Astrocyte (in vitro differentiated cells and primary cell): ENCODE data around the gene FYN. TPM values are rescaled to one million over a fixed set of nuclear protein-coding genes. Genes with fewer than 3 reads are reported as not detected.

ENCODE experiments used
- DNase-seq: peaks from one replicate; pipeline ENCODE4 v3.0.0-alpha.2; 2010; ENCODE audit warnings: low read depth
- FAIRE-seq: peaks from 2 replicates; lab custom pipeline; 2011; peaks lifted over from hg19 to GRCh38; lab: Jason Lieb, UNC
- H2AFZ ChIP-seq: 2 replicates; pipeline ENCODE4 v1.6.0; 2012; ENCODE audit warnings: low read depth, low read length, inconsistent platforms
- H3K27ac ChIP-seq: 2 replicates; pipeline ENCODE4 v1.5.1; 2011; ENCODE audit warnings: low read depth, low read length, inconsistent platforms
- H3K27me3 ChIP-seq: 2 replicates; pipeline ENCODE4 v1.6.0; 2011; ENCODE audit warnings: low read length, inconsistent platforms; ENCODE audit not compliant: insufficient read depth
- H3K36me3 ChIP-seq: 2 replicates; pipeline ENCODE4 v1.5.1; 2011; ENCODE audit warnings: low read length, inconsistent platforms; ENCODE audit not compliant: insufficient read depth
- H3K4me1 ChIP-seq: 2 replicates; pipeline ENCODE4 v1.5.1; 2011; ENCODE audit warnings: low read length, inconsistent platforms; ENCODE audit not compliant: insufficient read depth
- H3K4me2 ChIP-seq: 2 replicates; pipeline ENCODE4 v1.6.0; 2012; ENCODE audit warnings: low read length, inconsistent platforms
- H3K4me3 ChIP-seq: 2 replicates; pipeline ENCODE4 v1.5.1; 2011; ENCODE audit warnings: low read depth, mild to moderate bottlenecking, low read length, inconsistent platforms; ENCODE audit not compliant: insufficient read depth
- H3K79me2 ChIP-seq: 2 replicates; pipeline ENCODE4 v1.6.0; 2012; ENCODE audit warnings: mild to moderate bottlenecking, low read length, inconsistent platforms; ENCODE audit not compliant: insufficient read depth
- H3K9ac ChIP-seq: 2 replicates; pipeline ENCODE4 v1.6.0; 2012; ENCODE audit warnings: mild to moderate bottlenecking, low read length, inconsistent platforms
- H3K9me3 ChIP-seq: 2 replicates; pipeline ENCODE4 v1.5.1; 2012; ENCODE audit warnings: low read depth, mild to moderate bottlenecking, low read length, inconsistent platforms; ENCODE audit not compliant: insufficient read depth
- H4K20me1 ChIP-seq: 2 replicates; pipeline ENCODE4 v1.6.0; 2012; ENCODE audit warnings: low read length, inconsistent platforms; ENCODE audit not compliant: insufficient read depth
- H3K27ac Mint-ChIP-seq: one replicate; pipeline ENCODE4 v1.8.0; 2021; ENCODE audit warnings: mild to moderate bottlenecking, mixed read lengths; ENCODE audit not compliant: unreplicated experiment
- H3K27me3 Mint-ChIP-seq: one replicate; pipeline ENCODE4 v1.8.0; 2021; ENCODE audit warnings: low read depth, mixed read lengths; ENCODE audit not compliant: unreplicated experiment
- H3K36me3 Mint-ChIP-seq: one replicate; pipeline ENCODE4 v1.8.0; 2021; ENCODE audit warnings: low read depth, mixed read lengths; ENCODE audit not compliant: unreplicated experiment
- H3K4me1 Mint-ChIP-seq: one replicate; pipeline ENCODE4 v1.8.0; 2021; ENCODE audit warnings: low read depth, mixed read lengths; ENCODE audit not compliant: unreplicated experiment
- H3K4me3 Mint-ChIP-seq: one replicate; pipeline ENCODE4 v1.8.0; 2021; ENCODE audit warnings: mild to moderate bottlenecking, moderate library complexity, mixed read lengths; ENCODE audit not compliant: unreplicated experiment
- H3K9me3 Mint-ChIP-seq: one replicate; pipeline ENCODE4 v1.8.0; 2021; ENCODE audit warnings: mild to moderate bottlenecking, mixed read lengths; ENCODE audit not compliant: unreplicated experiment
- EZH2 ChIP-seq: IDR thresholded peaks from 2 replicates; pipeline ENCODE4 v1.6.1; 2012; ENCODE audit warnings: mild to moderate bottlenecking, low read length, inconsistent platforms; ENCODE audit not compliant: insufficient read depth
- total RNA-seq: library from RNA; stranded (reverse); gene quantifications from 2 replicates; pipeline ENCODE4 v1.2.1, GENCODE V29; 2021
- TF ChIP-seq, protein P1 (sequence below): IDR thresholded peaks from 2 replicates; pipeline ENCODE4 v1.5.1; 2011; ENCODE audit warnings: low read depth, mild to moderate bottlenecking, inconsistent platforms, low read length, moderate library complexity; ENCODE audit not compliant: insufficient read depth

Gene FYN
- total RNA-seq, 1 donor from 2014 or later = 167 TPM

GRCh38 chr6:111850295-111850937, 22.8 kb downstream of the FYN start:
- H3K36me3 Mint-ChIP-seq = peaks cover 5% of the 10 kb centered on the region
- Histone ChIP-seq H4K20me1 (peaks cover 79% of the 10 kb centered on the region), H2AFZ (no peak overlapping the region), H3K27ac (no peak overlapping the region), H3K79me2 (peaks cover 100% of the 10 kb centered on the region), H3K27me3 (no peaks in the 10 kb centered on the region), H3K36me3 (no peaks in the 10 kb centered on the region), H3K4me1 (peaks cover 5% of the 10 kb centered on the region), H3K4me3 (no peak overlapping the region), H3K4me2 (no peak overlapping the region), H3K9me3 (no peaks in the 10 kb centered on the region), H3K9ac (no peak overlapping the region)
- no peak overlapping the region for H3K27ac Mint-ChIP-seq
- no peaks in the 10 kb centered on the region for H3K27me3 Mint-ChIP-seq
- DNase-seq (no peak), FAIRE-seq (no peak)
- no peak overlapping the region for H3K4me3 Mint-ChIP-seq
- H3K9me3 Mint-ChIP-seq = no peaks in the 10 kb centered on the region
- TF ChIP-seq, protein P1, sequence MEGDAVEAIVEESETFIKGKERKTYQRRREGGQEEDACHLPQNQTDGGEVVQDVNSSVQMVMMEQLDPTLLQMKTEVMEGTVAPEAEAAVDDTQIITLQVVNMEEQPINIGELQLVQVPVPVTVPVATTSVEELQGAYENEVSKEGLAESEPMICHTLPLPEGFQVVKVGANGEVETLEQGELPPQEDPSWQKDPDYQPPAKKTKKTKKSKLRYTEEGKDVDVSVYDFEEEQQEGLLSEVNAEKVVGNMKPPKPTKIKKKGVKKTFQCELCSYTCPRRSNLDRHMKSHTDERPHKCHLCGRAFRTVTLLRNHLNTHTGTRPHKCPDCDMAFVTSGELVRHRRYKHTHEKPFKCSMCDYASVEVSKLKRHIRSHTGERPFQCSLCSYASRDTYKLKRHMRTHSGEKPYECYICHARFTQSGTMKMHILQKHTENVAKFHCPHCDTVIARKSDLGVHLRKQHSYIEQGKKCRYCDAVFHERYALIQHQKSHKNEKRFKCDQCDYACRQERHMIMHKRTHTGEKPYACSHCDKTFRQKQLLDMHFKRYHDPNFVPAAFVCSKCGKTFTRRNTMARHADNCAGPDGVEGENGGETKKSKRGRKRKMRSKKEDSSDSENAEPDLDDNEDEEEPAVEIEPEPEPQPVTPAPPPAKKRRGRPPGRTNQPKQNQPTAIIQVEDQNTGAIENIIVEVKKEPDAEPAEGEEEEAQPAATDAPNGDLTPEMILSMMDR = no peak
- TF ChIP-seq EZH2 = no peak
- H3K4me1 Mint-ChIP-seq = peaks cover 51% of the 10 kb centered on the region

GRCh38 chr6:111849298-111849697, 24.0 kb downstream of the FYN start:
- Histone ChIP-seq H2AFZ (no peak overlapping the region), H3K27me3 (no peaks in the 10 kb centered on the region), H3K4me3 (no peak overlapping the region), H3K4me2 (no peak overlapping the region), H3K9ac (no peak overlapping the region), H3K36me3 (no peaks in the 10 kb centered on the region), H3K4me1 (peaks cover 16% of the 10 kb centered on the region), H3K27ac (no peak overlapping the region), H4K20me1 (peaks cover 81% of the 10 kb centered on the region), H3K79me2 (peaks cover 98% of the 10 kb centered on the region), H3K9me3 (no peaks in the 10 kb centered on the region)
- FAIRE-seq (no peak), DNase-seq (no peak)
- no peak for TF ChIP-seq EZH2
- TF ChIP-seq, protein P1 = no peak
- H3K36me3 Mint-ChIP-seq = peaks cover 8% of the 10 kb centered on the region
- peaks cover 58% of the 10 kb centered on the region for H3K4me1 Mint-ChIP-seq
- no peaks in the 10 kb centered on the region for H3K9me3 Mint-ChIP-seq
- H3K27ac Mint-ChIP-seq = no peak overlapping the region
- H3K27me3 Mint-ChIP-seq = no peaks in the 10 kb centered on the region
- no peak overlapping the region for H3K4me3 Mint-ChIP-seq

- peak overlapping the region; percentile 15 for H3K4me2 ChIP-seq
- Mint-ChIP-seq H3K4me3 (no peak overlapping the region), H3K27ac (no peak overlapping the region), H3K4me1 (peaks cover 56% of the 10 kb centered on the region), H3K27me3 (no peaks in the 10 kb centered on the region), H3K36me3 (peaks cover 9% of the 10 kb centered on the region), H3K9me3 (no peaks in the 10 kb centered on the region)
- TF ChIP-seq EZH2 = no peak
- TF ChIP-seq, protein P1 = no peak
- peaks cover 74% of the 10 kb centered on the region for H4K20me1 ChIP-seq
- H3K4me3 ChIP-seq = no peak overlapping the region
- FAIRE-seq (no peak), DNase-seq (no peak)
- H2AFZ ChIP-seq = no peak overlapping the region
- H3K27me3 ChIP-seq = no peaks in the 10 kb centered on the region
- H3K27ac ChIP-seq = no peak overlapping the region
- no peak overlapping the region for H3K9ac ChIP-seq
- H3K36me3 ChIP-seq = no peaks in the 10 kb centered on the region
- H3K9me3 ChIP-seq = no peaks in the 10 kb centered on the region
- peaks cover 88% of the 10 kb centered on the region for H3K79me2 ChIP-seq
- H3K4me1 ChIP-seq = peaks cover 20% of the 10 kb centered on the region
Observed at GRCh38 chr6:111848262-111848812, 24.9 kb downstream of the FYN start.
